C4-2B (cell line): ENCODE results near the gene ZNF3.

Source experiments
- H3K27ac ChIP-seq: fragments of 450-650 bp; 2 replicates; pipeline ENCODE4 v1.5.1; 2017
- ZFX ChIP-seq: fragments of 450-650 bp; IDR thresholded peaks from 2 replicates; pipeline ENCODE4 v1.6.1; 2017
- TF ChIP-seq, protein P1 (sequence below): fragments of 450-650 bp; conservative IDR thresholded peaks from 2 replicates; pipeline ENCODE4 v1.5.1; 2017; ENCODE audit warnings: mild to moderate bottlenecking

ZNF3 gene

DNA sequence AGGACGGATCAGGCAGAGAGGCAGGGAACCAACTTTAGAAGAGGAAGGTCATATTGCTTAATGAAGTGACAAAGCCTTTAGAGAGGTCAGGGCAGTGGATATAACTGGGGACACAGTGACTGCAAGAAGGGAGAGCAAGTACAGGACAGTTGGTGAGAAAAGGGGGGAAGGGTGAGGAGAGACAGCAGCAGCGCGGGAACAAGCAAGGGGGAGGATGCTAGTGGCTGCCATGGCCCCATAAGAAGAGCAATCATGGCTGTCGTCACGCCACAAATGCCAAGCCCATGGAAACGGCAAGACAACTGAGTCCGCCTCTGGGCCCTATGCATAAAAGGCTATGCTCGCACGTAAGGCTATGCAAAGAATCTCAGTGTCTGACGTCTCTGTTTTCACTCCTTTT, 9.1 kb downstream of the ZNF3 start:
- TF ChIP-seq, protein P1, sequence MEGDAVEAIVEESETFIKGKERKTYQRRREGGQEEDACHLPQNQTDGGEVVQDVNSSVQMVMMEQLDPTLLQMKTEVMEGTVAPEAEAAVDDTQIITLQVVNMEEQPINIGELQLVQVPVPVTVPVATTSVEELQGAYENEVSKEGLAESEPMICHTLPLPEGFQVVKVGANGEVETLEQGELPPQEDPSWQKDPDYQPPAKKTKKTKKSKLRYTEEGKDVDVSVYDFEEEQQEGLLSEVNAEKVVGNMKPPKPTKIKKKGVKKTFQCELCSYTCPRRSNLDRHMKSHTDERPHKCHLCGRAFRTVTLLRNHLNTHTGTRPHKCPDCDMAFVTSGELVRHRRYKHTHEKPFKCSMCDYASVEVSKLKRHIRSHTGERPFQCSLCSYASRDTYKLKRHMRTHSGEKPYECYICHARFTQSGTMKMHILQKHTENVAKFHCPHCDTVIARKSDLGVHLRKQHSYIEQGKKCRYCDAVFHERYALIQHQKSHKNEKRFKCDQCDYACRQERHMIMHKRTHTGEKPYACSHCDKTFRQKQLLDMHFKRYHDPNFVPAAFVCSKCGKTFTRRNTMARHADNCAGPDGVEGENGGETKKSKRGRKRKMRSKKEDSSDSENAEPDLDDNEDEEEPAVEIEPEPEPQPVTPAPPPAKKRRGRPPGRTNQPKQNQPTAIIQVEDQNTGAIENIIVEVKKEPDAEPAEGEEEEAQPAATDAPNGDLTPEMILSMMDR, result no peak
- TF ChIP-seq ZFX, result no peak
- H3K27ac ChIP-seq, result no peak overlapping the region

DNA sequence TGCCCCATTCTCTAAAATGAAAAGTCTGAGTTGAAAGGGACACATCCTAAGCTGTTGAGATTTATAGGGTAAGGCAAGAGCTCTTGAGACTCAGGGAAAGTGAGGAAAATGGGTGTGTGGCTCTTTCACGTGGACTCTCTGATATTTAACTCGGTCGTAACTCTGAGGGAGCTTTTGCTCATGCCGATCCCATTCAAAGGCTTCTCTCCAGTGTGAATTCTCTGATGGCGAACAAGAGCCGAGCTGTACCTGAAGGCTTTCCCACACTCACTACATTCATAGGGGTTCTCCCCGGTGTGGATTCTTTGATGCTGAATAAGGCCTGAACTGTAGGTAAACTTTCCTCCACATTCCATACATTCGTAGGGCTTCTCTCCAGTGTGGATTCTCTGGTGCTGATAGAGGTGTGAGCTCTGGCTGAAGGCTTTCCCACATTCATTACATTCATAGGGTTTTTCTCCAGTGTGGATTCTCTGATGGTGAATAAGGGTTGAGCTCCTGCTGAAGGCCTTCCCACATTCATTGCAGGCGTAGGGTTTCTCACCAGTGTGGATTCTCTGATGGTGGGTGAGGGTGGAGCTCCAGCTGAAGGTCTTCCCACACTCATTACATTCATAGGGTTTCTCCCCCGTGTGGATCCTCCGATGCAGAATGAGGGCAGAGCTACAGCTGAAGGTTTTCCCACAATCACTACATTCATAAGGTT, 10.4 kb downstream of the ZNF3 start:
- no peak for TF ChIP-seq ZFX
- TF ChIP-seq, protein P1, result no peak
- H3K27ac ChIP-seq, result no peak overlapping the region

DNA sequence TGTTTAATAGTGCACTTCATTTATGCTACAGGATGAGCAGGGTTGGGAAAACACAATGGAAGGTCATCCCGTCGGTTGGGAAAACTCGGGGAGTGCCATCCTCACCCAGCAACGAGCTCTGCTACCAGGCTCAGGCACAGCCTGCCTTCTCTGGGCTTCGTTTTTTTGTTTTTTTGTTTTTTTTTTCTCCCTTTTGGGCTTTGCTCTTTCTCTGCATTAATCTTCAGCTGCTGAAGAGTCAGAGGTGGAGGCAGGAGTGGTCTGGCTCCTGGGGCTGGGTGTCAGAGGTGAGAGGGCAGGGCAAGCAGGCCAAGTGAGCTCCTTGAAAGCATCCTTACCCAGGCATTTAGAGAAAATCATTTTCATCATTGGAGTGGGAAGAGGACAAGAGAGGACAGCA, 11.5 kb downstream of the ZNF3 start:
- no peak overlapping the region for H3K27ac ChIP-seq
- TF ChIP-seq, protein P1, result no peak
- TF ChIP-seq ZFX, result no peak

DNA sequence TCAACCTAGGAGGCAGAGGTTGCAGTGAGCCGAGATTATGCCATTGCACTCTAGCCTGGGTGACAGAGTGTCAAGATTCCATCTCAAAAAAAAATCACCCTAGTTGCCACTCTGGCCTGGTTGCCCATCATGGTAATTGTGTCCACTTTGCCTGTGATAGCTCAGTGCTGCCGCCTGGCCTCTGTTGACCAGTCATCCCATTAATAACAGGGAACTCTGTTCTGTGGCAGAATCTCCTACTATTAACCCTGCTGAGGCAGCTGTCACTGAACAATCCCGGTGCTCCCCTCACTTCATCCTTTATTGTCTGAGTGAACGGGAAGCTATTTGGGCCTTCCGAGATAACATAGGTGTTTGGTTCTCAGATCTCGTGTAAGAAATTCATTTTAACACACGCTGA, 14.6 kb downstream of the ZNF3 start:
- no peak overlapping the region for H3K27ac ChIP-seq
- TF ChIP-seq, protein P1, result no peak
- TF ChIP-seq ZFX, result peak; percentile 30; the same call in 1 of the 2 replicates

DNA sequence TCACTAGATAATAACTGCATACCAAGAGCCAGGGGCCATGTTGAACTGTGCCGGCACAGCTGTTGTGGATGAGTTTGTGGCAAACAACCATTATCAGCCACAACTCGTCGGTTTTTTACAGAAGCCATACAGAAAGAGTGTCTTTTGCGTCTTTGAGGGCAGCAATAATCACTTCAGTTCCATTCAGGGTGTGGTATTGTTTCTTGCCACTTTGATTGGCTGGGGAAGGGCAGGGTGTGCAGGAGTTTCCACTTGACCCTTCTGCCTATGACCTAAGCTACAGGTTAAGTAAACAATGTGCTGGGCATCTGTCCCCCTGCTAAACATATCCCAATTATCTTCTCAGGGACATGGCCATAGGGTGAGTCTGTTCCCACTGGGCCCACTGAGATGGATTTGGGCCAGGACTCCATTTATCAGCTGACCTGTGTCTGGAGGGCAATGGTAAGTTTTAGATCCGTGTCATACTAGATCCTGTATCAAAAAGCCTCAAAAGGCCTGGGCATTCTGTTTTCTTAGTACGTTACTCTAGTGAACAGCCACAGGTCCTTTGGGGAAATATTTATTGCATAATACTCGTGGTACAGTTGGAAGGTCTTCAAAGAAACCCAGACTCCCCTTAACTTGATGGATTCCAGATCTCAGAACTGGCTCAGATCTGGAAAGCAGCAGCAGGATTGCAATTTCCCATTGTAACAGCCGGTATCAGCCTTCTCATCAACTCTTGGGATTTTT, 15.9 kb downstream of the ZNF3 start:
- TF ChIP-seq, protein P1, result no peak
- TF ChIP-seq ZFX, result no peak

DNA sequence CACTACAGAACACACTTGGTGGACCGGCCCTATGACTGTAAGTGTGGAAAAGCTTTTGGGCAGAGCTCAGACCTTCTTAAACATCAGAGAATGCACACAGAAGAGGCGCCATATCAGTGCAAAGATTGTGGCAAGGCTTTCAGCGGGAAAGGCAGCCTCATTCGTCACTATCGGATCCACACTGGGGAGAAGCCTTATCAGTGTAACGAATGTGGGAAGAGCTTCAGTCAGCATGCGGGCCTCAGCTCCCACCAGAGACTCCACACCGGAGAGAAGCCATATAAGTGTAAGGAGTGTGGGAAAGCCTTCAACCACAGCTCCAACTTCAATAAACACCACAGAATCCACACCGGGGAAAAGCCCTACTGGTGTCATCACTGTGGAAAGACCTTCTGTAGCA, 17.4 kb downstream of the ZNF3 start:
- TF ChIP-seq ZFX, result 0 out of 2 replicates have a peak, but pooled peaks have one; percentile 19
- TF ChIP-seq, protein P1, result no peak
- no peak overlapping the region for H3K27ac ChIP-seq

More for the DNA sequence above, 15.9 kb downstream of the ZNF3 start:
- H3K27ac ChIP-seq, result no peak overlapping the region; the same call in 1 of the 2 replicates

DNA sequence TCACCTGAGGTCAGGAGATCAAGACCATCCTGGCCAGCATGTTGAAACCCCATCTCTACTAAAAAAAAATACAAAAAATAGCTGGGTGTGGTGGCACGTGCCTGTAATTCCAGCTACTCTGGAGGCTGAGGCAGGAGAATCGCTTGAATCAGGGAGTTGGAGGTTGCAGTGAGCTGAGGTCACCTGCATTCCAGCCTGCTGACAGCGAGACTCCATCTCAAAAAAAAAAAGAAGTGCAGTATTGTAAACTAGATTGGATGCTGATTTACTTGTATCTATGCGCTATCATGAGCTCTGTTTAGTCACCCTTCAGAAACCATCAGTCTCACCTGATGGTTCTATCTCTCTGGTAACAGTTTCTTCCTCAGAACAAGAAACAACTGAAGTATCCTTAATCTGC, 18.1 kb downstream of the ZNF3 start:
- no peak for TF ChIP-seq ZFX
- TF ChIP-seq, protein P1, result no peak
- H3K27ac ChIP-seq, result no peak overlapping the region
